LNCAP (cell line): ENCODE data around the gene CRIM1.

Source experiments
- TF ChIP-seq, protein P1 (sequence below): fragments of 450-650 bp; IDR thresholded peaks from 2 replicates; pipeline ENCODE4 v1.5.1; 2017; ENCODE audit warnings: mild to moderate bottlenecking

CRIM1 gene

GRCh38 chr2:36566887-36567286 lies 211.3 kb downstream of the CRIM1 start:
- TF ChIP-seq, protein P1, sequence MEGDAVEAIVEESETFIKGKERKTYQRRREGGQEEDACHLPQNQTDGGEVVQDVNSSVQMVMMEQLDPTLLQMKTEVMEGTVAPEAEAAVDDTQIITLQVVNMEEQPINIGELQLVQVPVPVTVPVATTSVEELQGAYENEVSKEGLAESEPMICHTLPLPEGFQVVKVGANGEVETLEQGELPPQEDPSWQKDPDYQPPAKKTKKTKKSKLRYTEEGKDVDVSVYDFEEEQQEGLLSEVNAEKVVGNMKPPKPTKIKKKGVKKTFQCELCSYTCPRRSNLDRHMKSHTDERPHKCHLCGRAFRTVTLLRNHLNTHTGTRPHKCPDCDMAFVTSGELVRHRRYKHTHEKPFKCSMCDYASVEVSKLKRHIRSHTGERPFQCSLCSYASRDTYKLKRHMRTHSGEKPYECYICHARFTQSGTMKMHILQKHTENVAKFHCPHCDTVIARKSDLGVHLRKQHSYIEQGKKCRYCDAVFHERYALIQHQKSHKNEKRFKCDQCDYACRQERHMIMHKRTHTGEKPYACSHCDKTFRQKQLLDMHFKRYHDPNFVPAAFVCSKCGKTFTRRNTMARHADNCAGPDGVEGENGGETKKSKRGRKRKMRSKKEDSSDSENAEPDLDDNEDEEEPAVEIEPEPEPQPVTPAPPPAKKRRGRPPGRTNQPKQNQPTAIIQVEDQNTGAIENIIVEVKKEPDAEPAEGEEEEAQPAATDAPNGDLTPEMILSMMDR = no peak

DNA sequence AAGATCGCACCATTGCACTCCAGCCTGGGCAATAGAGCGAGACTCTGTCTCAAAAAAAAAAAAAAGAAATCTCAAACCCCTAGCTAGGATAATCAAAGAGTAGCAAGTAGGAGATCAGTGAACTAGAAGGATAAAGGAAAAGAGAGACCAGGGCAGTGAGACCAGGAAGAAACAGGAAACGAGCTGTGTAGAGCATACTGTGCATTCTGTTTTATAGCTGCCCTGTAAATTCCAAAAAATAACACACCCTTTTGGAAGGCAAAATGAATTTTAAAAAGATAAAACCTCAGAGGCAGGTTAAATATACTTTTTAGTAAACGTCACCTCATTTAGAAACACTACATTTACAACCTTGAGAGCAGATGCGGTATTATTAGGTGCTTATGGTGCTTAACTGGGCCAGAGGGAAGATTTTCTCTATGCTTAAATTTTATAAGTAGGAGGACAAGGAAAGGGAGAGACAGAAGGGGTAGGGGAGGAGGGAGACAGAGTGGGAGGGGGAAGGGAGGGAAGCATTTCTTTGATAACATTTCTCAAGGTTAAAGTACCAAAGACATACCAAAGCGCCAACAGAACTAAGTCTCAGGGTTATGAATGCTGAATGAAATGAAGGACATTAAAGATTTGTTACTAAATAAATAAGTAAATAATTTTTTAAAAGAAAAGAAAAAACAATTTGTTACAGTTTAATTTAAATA lies 212.3 kb downstream of the CRIM1 start:
- TF ChIP-seq, protein P1 = no peak

- TF ChIP-seq, protein P1 = no peak
These were observed 213.1 kb downstream of the CRIM1 start for GRCh38 chr2:36568516-36569246.

DNA sequence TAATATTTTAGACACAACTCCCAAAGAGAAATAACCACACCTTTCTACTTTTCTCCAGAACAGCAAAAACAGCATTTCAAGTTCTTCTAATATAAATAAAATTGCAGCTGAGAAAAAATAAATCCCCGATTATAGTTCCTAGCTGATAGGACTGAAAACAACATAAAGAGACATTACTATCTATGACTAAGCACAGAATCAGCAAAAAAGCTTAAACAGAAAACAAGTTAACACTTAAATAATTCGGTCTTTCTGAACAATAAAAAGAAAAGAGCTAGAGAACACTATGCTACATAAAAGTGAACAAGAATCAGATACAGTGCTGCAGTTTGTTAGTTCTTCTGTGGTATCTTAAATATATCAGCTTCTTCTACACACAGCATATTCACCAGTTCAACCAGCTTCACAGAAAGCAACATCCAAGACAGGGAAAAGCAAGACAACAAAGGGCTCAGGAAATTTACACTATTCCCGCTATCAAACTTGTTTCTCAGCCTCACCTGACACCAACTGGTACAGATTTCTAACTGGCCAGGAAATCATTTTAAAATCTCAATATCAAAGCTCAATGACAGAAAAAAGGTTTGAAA lies 213.8 kb downstream of the CRIM1 start:
- TF ChIP-seq, protein P1 = no peak

DNA sequence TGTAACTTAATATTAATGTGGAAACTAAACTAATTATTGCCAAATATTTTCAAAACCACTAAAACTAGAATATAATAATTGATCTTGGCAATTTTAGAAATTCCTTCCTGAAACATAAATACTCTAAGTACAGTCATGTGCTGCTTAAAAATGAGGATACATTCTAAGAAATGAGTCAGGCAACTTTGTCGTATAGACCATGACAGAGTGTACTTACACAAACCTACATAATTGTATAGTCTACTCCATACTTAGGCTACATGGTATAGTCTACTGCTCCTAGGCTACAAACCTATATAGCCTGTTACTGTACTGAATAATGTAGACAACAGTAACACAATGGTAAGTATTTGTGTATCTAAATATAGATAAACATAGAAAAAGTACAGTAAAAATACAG lies 214.8 kb downstream of the CRIM1 start:
- TF ChIP-seq, protein P1 = no peak

DNA sequence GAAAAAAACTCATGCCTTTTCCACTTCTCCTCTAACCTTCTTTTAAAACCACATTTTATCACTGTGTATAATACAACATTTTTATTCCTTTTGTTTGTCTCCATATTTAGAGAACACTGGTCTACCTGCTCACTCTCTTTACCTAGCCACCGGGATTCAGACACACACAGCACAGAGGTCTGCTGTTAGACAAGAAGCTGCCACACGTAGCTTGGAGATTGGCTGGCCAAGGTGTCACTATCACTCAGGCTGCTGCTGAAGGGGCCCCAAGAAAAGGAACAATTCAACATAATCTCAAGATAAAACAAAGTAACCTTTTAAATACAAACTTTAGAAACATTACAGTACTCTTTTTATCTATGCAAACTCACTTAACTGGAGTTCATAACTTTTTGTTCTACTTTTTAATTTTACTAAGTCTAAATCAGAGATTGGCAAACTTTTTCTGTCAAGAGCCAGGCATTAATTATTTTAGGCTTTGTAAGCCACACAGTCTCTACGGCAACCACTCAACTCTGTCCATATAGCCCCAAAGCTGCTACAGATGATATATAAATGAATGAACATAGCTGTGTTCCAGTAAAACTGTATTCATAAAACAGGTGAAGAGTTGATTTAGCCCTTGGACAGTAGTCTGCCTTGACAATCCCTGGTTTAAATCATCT lies 216.6 kb downstream of the CRIM1 start:
- TF ChIP-seq, protein P1 = no peak

DNA sequence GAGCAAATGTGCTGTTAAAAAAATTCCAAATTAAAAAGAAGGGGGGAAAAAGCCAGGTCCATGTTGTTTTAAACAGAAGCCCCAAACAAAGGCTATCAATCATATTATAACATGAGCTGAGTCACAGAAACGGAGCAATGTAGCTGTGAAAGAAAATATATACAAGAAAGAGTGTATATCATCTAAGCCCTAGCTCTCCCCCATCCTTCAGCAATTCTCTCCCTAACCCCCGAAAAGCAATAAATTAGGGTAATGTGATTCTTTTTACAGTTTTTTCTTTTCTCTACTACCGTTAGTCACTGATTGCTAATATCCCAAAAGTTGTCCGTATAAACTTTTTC lies 217.1 kb downstream of the CRIM1 start:
- TF ChIP-seq, protein P1 = no peak
